HG02798 (cell line): Measurements from ENCODE around the gene TRIM28.

Experiments
- ATAC-seq: cut with Tn5 transposase; IDR thresholded peaks from one replicate; pipeline ENCODE4 v1.9.1; 2021; ENCODE audit warnings: mild to moderate bottlenecking; ENCODE audit not compliant: unreplicated experiment, poor library complexity

Gene TRIM28

GRCh38 chr19:58558623-58559274 lies 14.9 kb downstream of the TRIM28 start:
- ATAC-seq = peak; percentile 62

GRCh38 chr19:58559275-58560006 lies 15.6 kb downstream of the TRIM28 start:
- ATAC-seq = peak; percentile 26

- ATAC-seq = no peak
Measured at GRCh38 chr19:58560007-58560887, 16.4 kb downstream of the TRIM28 start.

- no peak for ATAC-seq
Measured at GRCh38 chr19:58560921-58561320, 17.1 kb downstream of the TRIM28 start.

GRCh38 chr19:58561373-58562121 lies 17.7 kb downstream of the TRIM28 start:
- no peak for ATAC-seq

- ATAC-seq = no peak
Measured at GRCh38 chr19:58562122-58563033, 18.5 kb downstream of the TRIM28 start.

- no peak for ATAC-seq
Measured at GRCh38 chr19:58563034-58563573, 19.2 kb downstream of the TRIM28 start.

- ATAC-seq = no peak
Measured at GRCh38 chr19:58563823-58564222, 20.0 kb downstream of the TRIM28 start.

- ATAC-seq = no peak
Measured at GRCh38 chr19:58566989-58567388, 23.1 kb downstream of the TRIM28 start.

- no peak for ATAC-seq
Measured at GRCh38 chr19:58568453-58569130, 24.7 kb downstream of the TRIM28 start.

GRCh38 chr19:58569191-58569942 lies 25.5 kb downstream of the TRIM28 start:
- no peak for ATAC-seq

- no peak for ATAC-seq
Measured at GRCh38 chr19:58569943-58570670, 26.2 kb downstream of the TRIM28 start.

- no peak for ATAC-seq
Measured at GRCh38 chr19:58570770-58571574, 27.1 kb downstream of the TRIM28 start.

- ATAC-seq = no peak
Measured at GRCh38 chr19:58571575-58571947, 27.7 kb downstream of the TRIM28 start.

GRCh38 chr19:58572026-58572817 lies 28.4 kb downstream of the TRIM28 start:
- ATAC-seq = no peak
